Cardiac septum (tissue), 1 donor: ENCODE results near the gene OR9I1. TPM values are rescaled to one million over a fixed set of nuclear protein-coding genes. Genes with fewer than 3 reads are reported as not detected.

Experiments used
- total RNA-seq: library from RNA; stranded (reverse); fragmentation: NEBNext Ultra II Directional; extraction: Animal tissue kit (Norgen Biotek cat#: 25700); gene quantifications from one replicate; pipeline ENCODE4 v1.2.1, GENCODE V29; 2021
- donor health status: DM: no; HTN: no; CAD: no.

The OR9I1 gene
- total RNA-seq, 1 donor from 2014 or later = not detected

Other genes starting within 250 kb of the OR9I1 start
- gene OR9Q1, start 101.6 kb downstream of the OR9I1 start, total RNA-seq = not detected
- gene OR6Q1, start 94.6 kb downstream of the OR9I1 start, total RNA-seq = not detected
- not detected for gene OR9Q2, start 63.5 kb upstream of the OR9I1 start, total RNA-seq
- not detected for gene OR1S2, start 78.6 kb upstream of the OR9I1 start, total RNA-seq
- not detected for gene OR1S1, start 87.2 kb upstream of the OR9I1 start, total RNA-seq
- not detected for gene OR10Q1, start 103.4 kb upstream of the OR9I1 start, total RNA-seq
- gene OR10W1, start 142.7 kb upstream of the OR9I1 start, total RNA-seq = not detected
- not detected for gene OR5B17, start 233.5 kb upstream of the OR9I1 start, total RNA-seq